Measurements from ENCODE around the gene OXNAD1.

OXNAD1 gene

GRCh38 chr3:16284633-16285032 lies 19.6 kb downstream of the OXNAD1 start:
- peaks cover 8% of the 10 kb centered on the region for H3K4me1 ChIP-seq
- H3K9ac ChIP-seq, result no peak overlapping the region
- no peaks in the 10 kb centered on the region for H3K36me3 ChIP-seq (ENCODE audit: control insufficient read depth, insufficient read depth, low read length)
- H3K27me3 ChIP-seq (ENCODE audit: control insufficient read depth, insufficient read depth, low read length), result no peaks in the 10 kb centered on the region
- H3K27ac ChIP-seq, result no peak overlapping the region
- no peaks in the 10 kb centered on the region for H3K9me3 ChIP-seq (ENCODE audit: control insufficient read depth, low read length)
- H3K4me2 ChIP-seq (ENCODE audit: low read length), result no peak overlapping the region
- TF ChIP-seq CTCF (IDR thresholded peaks at IDR 0.05), result no peak
- no peaks in the 10 kb centered on the region for H3K79me2 ChIP-seq
- H2AFZ ChIP-seq, result no peak overlapping the region
- no peak overlapping the region for H3K4me3 ChIP-seq (ENCODE audit: low read depth, low read length)

GRCh38 chr3:16286161-16286560 lies 21.1 kb downstream of the OXNAD1 start:
- no peak overlapping the region for H3K4me2 ChIP-seq (ENCODE audit: low read length)
- no peaks in the 10 kb centered on the region for H3K79me2 ChIP-seq
- H3K9me3 ChIP-seq (ENCODE audit: control insufficient read depth, low read length), result no peaks in the 10 kb centered on the region
- H3K27me3 ChIP-seq (ENCODE audit: control insufficient read depth, insufficient read depth, low read length), result no peaks in the 10 kb centered on the region
- no peak overlapping the region for H2AFZ ChIP-seq
- H3K27ac ChIP-seq, result no peak overlapping the region
- no peak overlapping the region for H3K9ac ChIP-seq
- no peaks in the 10 kb centered on the region for H3K36me3 ChIP-seq (ENCODE audit: control insufficient read depth, insufficient read depth, low read length)
- no peak for TF ChIP-seq CTCF (IDR thresholded peaks at IDR 0.05)
- H3K4me3 ChIP-seq (ENCODE audit: low read depth, low read length), result no peak overlapping the region
- H3K4me1 ChIP-seq, result peaks cover 8% of the 10 kb centered on the region

- H3K27ac ChIP-seq, result no peak overlapping the region
- no peak overlapping the region for H3K4me3 ChIP-seq (ENCODE audit: low read depth, low read length)
- peaks cover 8% of the 10 kb centered on the region for H3K4me1 ChIP-seq
- H3K9ac ChIP-seq, result no peak overlapping the region
- H3K9me3 ChIP-seq (ENCODE audit: control insufficient read depth, low read length), result no peaks in the 10 kb centered on the region
- H2AFZ ChIP-seq, result no peak overlapping the region
- H3K27me3 ChIP-seq (ENCODE audit: control insufficient read depth, insufficient read depth, low read length), result no peaks in the 10 kb centered on the region
- H3K36me3 ChIP-seq (ENCODE audit: control insufficient read depth, insufficient read depth, low read length), result no peaks in the 10 kb centered on the region
- no peaks in the 10 kb centered on the region for H3K79me2 ChIP-seq
- no peak overlapping the region for H3K4me2 ChIP-seq (ENCODE audit: low read length)
- no peak for TF ChIP-seq CTCF (IDR thresholded peaks at IDR 0.05)
Measured at GRCh38 chr3:16286751-16287543, 21.9 kb downstream of the OXNAD1 start.

- Histone ChIP-seq H3K27me3 (ENCODE audit: control insufficient read depth, insufficient read depth, low read length) (no peaks in the 10 kb centered on the region), H3K36me3 (ENCODE audit: control insufficient read depth, insufficient read depth, low read length) (no peaks in the 10 kb centered on the region), H3K27ac (no peak overlapping the region), H3K9me3 (ENCODE audit: control insufficient read depth, low read length) (no peaks in the 10 kb centered on the region), H3K9ac (no peak overlapping the region), H3K4me3 (ENCODE audit: low read depth, low read length) (no peak overlapping the region), H3K4me1 (peaks cover 8% of the 10 kb centered on the region), H2AFZ (no peak overlapping the region), H3K79me2 (no peaks in the 10 kb centered on the region), H3K4me2 (ENCODE audit: low read length) (no peak overlapping the region)
- TF ChIP-seq CTCF (IDR thresholded peaks at IDR 0.05), result no peak
Measured at GRCh38 chr3:16288664-16289063, 23.7 kb downstream of the OXNAD1 start.
